Natural killer cell treated with Interleukin-12 subunit alpha and Interleukin-12 subunit beta and Interleukin-15 and Interleukin-18, amount 100 ng/mL, for 72 hours (primary cell): Measurements from ENCODE around the gene TREML1. TPM values are rescaled to one million over a fixed set of nuclear protein-coding genes. Genes with fewer than 3 reads are reported as not detected.
A peak's percentile ranks its signal among the peaks of the same experiment; 100 is the strongest.
"Not testable (repeated sequence)": the region's sequence is repeated elsewhere in the genome, so short reads cannot be mapped to it uniquely, and the experiment has no call there.

Experiments used
- ATAC-seq, 2 donors: fragments of 150-1000 bp; cut with Tn5 transposase in 1 of 2; sonication (Bioruptor Pico), chemical (Tn5 transposase) in 1 of 2; 2 replicates each; pipeline ENCODE4 v1.10.0; 2021
- DNase-seq: peaks from one replicate; pipeline ENCODE4 v3.0.0; 2022; ENCODE audit warnings: low spot score
- H3K27ac Mint-ChIP-seq, 2 donors: 1 replicate in 1 of 2; 2 replicates in 1 of 2; pipeline ENCODE4 v1.8.0; 2022; ENCODE audit warnings: mixed read lengths in 2 of 2, mild to moderate bottlenecking in 1 of 2, moderate library complexity in 1 of 2
- H3K27me3 Mint-ChIP-seq, 2 donors: 1 replicate in 1 of 2; 2 replicates in 1 of 2; pipeline ENCODE4 v1.8.0; 2022; ENCODE audit warnings: mixed read lengths in 2 of 2
- H3K36me3 Mint-ChIP-seq: one replicate; pipeline ENCODE4 v1.8.0; 2022; ENCODE audit warnings: mixed read lengths
- H3K4me1 Mint-ChIP-seq, 2 donors: 1 replicate in 1 of 2; 2 replicates in 1 of 2; pipeline ENCODE4 v1.8.0; 2022; ENCODE audit warnings: low read depth in 2 of 2, mixed read lengths in 2 of 2, mild to moderate bottlenecking in 1 of 2
- H3K4me3 Mint-ChIP-seq: one replicate; pipeline ENCODE4 v1.8.0; 2022; ENCODE audit warnings: mixed read lengths
- H3K9me3 Mint-ChIP-seq: 2 replicates; pipeline ENCODE4 v1.8.0; 2022; ENCODE audit warnings: mixed read lengths
- total RNA-seq, 2 donors: library from RNA; stranded (reverse); gene quantifications; one replicate each; pipeline ENCODE4 v1.2.3, GENCODE V29; 2022

The TREML1 gene
- total RNA-seq, 2 donors from 2014 or later = not detected

DNA sequence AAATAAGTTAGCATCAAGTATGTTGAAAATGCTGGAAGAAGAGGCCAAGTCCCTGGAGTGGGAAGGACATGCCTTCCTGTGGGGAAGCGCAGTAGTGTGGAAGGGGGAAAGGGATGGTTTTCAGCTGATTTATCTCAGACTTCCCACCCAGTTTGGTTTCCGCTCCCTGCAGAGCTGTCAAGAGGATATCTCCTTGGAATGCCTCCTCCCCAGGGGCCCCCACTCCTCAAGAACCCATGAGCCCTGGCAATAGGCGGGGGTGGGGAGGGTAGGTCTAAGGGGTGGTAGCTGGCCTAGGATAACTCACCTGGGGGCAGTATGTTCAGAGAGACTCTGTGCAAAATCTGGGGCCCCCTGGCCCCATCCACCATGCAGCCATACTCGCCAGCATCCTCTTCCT, 696 bp downstream of the TREML1 start:
- H3K4me3 Mint-ChIP-seq = no peak overlapping the region
- no peak overlapping the region for H3K27ac Mint-ChIP-seq
- no peaks in the 10 kb centered on the region for H3K36me3 Mint-ChIP-seq
- H3K27me3 Mint-ChIP-seq = peaks cover 6 to 20% of the 10 kb centered on the region in 2 donors
- no peak for DNase-seq
- ATAC-seq = no peak
- no peaks in the 10 kb centered on the region for H3K9me3 Mint-ChIP-seq
- H3K4me1 Mint-ChIP-seq = no peaks in the 10 kb centered on the region

DNA sequence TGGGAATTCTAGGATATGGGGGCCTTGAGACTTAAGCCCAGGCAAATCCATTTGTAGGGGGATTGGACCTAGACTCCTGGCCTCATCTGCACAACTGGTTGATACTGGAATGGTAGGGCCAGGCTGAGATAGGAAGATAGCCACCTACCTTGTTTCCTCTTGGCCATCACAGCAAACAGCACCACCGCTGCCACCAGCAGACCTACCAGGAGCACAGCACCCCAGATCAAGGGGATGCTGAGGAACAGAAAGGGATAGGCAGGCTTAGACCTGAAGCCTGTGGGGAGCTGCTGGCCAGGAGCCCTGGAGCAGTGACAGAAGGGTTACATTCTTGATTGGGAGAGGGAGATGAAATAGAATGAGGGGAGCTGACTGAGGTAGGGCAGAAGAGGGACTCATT, 3.5 kb downstream of the TREML1 start:
- DNase-seq = no peak
- Mint-ChIP-seq H3K4me1 (peaks cover 0 to 4% of the 10 kb centered on the region in 2 donors), H3K27me3 (peaks cover 6 to 18% of the 10 kb centered on the region in 2 donors), H3K27ac (no peak overlapping the region), H3K9me3 (no peaks in the 10 kb centered on the region), H3K36me3 (no peaks in the 10 kb centered on the region), H3K4me3 (no peak overlapping the region)
- ATAC-seq = no peak

GRCh38 chr6:41147917-41148316, 6.2 kb downstream of the TREML1 start:
- no peak overlapping the region for H3K27ac Mint-ChIP-seq
- H3K27me3 Mint-ChIP-seq = no peaks in the 10 kb centered on the region
- ATAC-seq = no peak
- no peaks in the 10 kb centered on the region for H3K36me3 Mint-ChIP-seq
- H3K9me3 Mint-ChIP-seq = no peaks in the 10 kb centered on the region
- no peak overlapping the region for H3K4me3 Mint-ChIP-seq
- no peak for DNase-seq
- peaks cover 0 to 4% of the 10 kb centered on the region in 2 donors for H3K4me1 Mint-ChIP-seq

GRCh38 chr6:41136911-41137310, 17.2 kb downstream of the TREML1 start:
- Mint-ChIP-seq H3K4me3 (no peak overlapping the region), H3K9me3 (no peaks in the 10 kb centered on the region), H3K27me3 (no peaks in the 10 kb centered on the region), H3K4me1 (no peaks in the 10 kb centered on the region), H3K27ac (no peak overlapping the region), H3K36me3 (no peaks in the 10 kb centered on the region)
- DNase-seq = no peak
- ATAC-seq = no peak

GRCh38 chr6:41135062-41135832, 18.9 kb downstream of the TREML1 start:
- Mint-ChIP-seq H3K36me3 (no peaks in the 10 kb centered on the region), H3K4me1 (no peaks in the 10 kb centered on the region), H3K27ac (no peak overlapping the region), H3K27me3 (no peaks in the 10 kb centered on the region), H3K9me3 (no peaks in the 10 kb centered on the region), H3K4me3 (no peak overlapping the region)
- no peak for DNase-seq
- ATAC-seq = no peak

GRCh38 chr6:41132254-41132653, 21.9 kb downstream of the TREML1 start:
- DNase-seq = no peak

DNA sequence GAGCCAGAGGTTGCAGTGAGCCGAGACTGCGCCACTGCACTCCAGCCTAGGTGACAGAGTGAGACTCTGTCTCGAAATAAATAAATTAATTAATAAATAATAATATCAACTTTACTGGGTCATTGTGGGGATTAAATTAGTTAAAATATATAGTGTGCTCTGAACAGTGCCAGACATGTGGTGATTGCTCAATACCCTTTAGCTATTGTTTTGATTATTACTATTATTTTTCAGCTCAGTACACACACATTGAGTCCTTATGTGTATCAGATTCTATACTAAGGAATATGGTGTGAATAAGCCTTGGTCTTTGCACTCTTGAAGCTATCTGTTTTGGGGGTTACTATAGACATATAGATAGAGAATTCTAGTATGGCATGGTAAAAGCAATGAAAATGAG, 28.9 kb downstream of the TREML1 start:
- no peak for ATAC-seq
- no peaks in the 10 kb centered on the region for H3K27me3 Mint-ChIP-seq
- H3K27ac Mint-ChIP-seq = no peak overlapping the region
- H3K4me3 Mint-ChIP-seq = no peak overlapping the region
- peaks cover 5% of the 10 kb centered on the region for H3K36me3 Mint-ChIP-seq
- no peak for DNase-seq
- H3K4me1 Mint-ChIP-seq = no peaks in the 10 kb centered on the region
- no peaks in the 10 kb centered on the region for H3K9me3 Mint-ChIP-seq

More at GRCh38 chr6:41132254-41132653, 21.9 kb downstream of the TREML1 start:
- Mint-ChIP-seq H3K4me1 (no peaks in the 10 kb centered on the region), H3K36me3 (peaks cover 3% of the 10 kb centered on the region), H3K9me3 (no peaks in the 10 kb centered on the region), H3K27me3 (no peaks in the 10 kb centered on the region), H3K27ac (no peak overlapping the region), H3K4me3 (no peak overlapping the region)
- ATAC-seq = no peak

DNA sequence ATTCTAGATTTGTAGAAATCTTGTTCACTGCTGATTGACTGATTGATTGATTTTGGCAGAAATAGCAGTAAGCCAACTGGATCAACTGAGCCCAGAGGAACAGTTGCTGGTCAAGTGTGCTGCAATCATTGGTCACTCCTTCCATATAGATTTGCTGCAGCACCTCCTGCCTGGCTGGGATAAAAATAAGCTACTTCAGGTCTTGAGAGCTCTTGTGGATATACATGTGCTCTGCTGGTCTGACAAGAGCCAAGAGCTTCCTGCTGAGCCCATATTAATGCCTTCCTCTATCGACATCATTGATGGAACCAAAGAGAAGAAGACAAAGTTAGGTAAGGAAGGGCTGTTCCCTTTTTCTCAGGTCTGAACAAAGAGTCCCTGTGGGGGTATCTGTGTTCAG, 31.2 kb downstream of the TREML1 start:
- no peak overlapping the region for H3K27ac Mint-ChIP-seq
- no peaks in the 10 kb centered on the region for H3K27me3 Mint-ChIP-seq
- peaks cover 5% of the 10 kb centered on the region for H3K36me3 Mint-ChIP-seq
- no peaks in the 10 kb centered on the region for H3K4me1 Mint-ChIP-seq
- H3K4me3 Mint-ChIP-seq = no peak overlapping the region
- no peak for DNase-seq
- H3K9me3 Mint-ChIP-seq = no peaks in the 10 kb centered on the region
- ATAC-seq = no peak

DNA sequence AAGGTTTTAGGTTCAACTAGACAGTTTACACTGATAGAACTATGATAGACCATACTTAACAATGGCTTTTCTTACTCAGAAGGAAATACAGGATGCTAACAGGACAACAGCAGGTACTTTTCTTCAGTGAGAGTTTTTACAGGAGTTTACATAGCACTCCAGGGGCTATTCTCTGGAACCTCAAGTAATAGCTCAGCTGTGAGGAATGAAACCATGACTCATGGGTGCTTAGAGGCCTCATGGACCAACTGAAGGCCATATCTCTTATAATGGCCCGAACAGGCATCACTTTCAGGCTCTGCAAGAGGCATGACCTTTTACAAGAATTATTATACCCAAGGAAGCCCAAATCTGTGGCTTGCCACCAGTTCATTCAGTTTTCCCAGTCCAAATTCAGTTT, 31.8 kb downstream of the TREML1 start:
- peaks cover 3% of the 10 kb centered on the region for H3K36me3 Mint-ChIP-seq
- H3K9me3 Mint-ChIP-seq = no peaks in the 10 kb centered on the region
- no peak for ATAC-seq

DNA sequence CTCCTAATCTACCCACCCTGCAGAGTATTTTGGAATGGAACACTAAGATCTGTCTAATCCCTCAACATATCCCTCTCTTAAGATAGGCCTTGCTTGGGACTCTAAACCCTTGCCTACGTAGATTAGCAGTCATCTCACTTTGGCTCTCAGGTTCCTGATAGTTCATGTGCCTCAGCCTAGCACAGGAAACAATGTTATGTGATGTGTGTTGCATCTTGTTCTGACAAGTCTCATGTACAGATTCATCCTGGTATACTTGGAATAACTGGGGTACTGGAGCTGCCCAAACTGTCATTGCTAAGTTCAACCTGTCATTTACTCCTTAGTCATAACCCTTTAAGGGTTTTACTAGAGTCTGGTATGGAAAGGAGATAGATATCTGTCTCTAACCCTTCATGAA, 34.1 kb downstream of the TREML1 start:
- no peaks in the 10 kb centered on the region for H3K4me1 Mint-ChIP-seq
- DNase-seq (no peak), ATAC-seq (no peak)
- H3K4me3 Mint-ChIP-seq = no peak overlapping the region
- no peaks in the 10 kb centered on the region for H3K36me3 Mint-ChIP-seq
- H3K27ac Mint-ChIP-seq = no peak overlapping the region
- H3K9me3 Mint-ChIP-seq = no peaks in the 10 kb centered on the region
- H3K27me3 Mint-ChIP-seq = no peaks in the 10 kb centered on the region

More for the DNA sequence above, 31.8 kb downstream of the TREML1 start:
- no peak for DNase-seq
- Mint-ChIP-seq H3K27ac (no peak overlapping the region), H3K4me1 (no peaks in the 10 kb centered on the region), H3K4me3 (no peak overlapping the region), H3K27me3 (no peaks in the 10 kb centered on the region)

DNA sequence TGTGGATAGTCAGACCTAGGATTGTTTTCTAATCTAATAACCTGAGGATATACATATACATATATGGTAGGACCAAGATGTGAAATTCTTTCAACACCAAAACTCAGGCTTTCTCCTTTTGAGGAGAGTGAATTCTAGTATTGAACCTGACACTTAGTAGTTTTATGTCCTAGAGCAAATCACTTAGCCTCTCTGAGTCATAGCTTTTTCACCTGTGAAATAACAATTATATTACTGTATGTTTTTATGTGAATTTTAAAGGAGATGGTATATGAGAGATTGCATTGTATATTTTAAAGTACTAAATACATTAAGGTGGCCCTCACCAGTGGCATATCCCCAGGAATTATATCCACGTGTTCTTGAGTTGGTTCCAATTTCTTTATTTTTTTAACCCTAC, 34.6 kb downstream of the TREML1 start:
- no peak for ATAC-seq

GRCh38 chr6:41115027-41115426, 39.1 kb downstream of the TREML1 start:
- H3K27me3 Mint-ChIP-seq, H3K4me3 Mint-ChIP-seq, DNase-seq, H3K36me3 Mint-ChIP-seq, H3K4me1 Mint-ChIP-seq, ATAC-seq, H3K9me3 Mint-ChIP-seq: not testable (repeated sequence)
- peak overlapping the region in 1 of 2 donors; percentile 42 for H3K27ac Mint-ChIP-seq

More for the DNA sequence above, 34.6 kb downstream of the TREML1 start:
- DNase-seq = no peak
- no peak overlapping the region for H3K4me3 Mint-ChIP-seq
- no peak overlapping the region for H3K27ac Mint-ChIP-seq
- H3K4me1 Mint-ChIP-seq = no peaks in the 10 kb centered on the region
- no peaks in the 10 kb centered on the region for H3K36me3 Mint-ChIP-seq
- H3K9me3 Mint-ChIP-seq = no peaks in the 10 kb centered on the region
- H3K27me3 Mint-ChIP-seq = no peaks in the 10 kb centered on the region

- Mint-ChIP-seq H3K27ac (no peak overlapping the region), H3K9me3 (no peaks in the 10 kb centered on the region), H3K36me3 (no peaks in the 10 kb centered on the region), H3K4me1 (no peaks in the 10 kb centered on the region), H3K4me3 (no peak overlapping the region), H3K27me3 (no peaks in the 10 kb centered on the region)
- DNase-seq (no peak), ATAC-seq (no peak)
Observed at GRCh38 chr6:41111017-41111416, 43.1 kb downstream of the TREML1 start.

GRCh38 chr6:41103847-41104246, 50.3 kb downstream of the TREML1 start:
- Mint-ChIP-seq H3K9me3 (no peaks in the 10 kb centered on the region), H3K36me3 (peaks cover 11% of the 10 kb centered on the region)
- peak in 1 of 2 donors; percentile 72 for ATAC-seq

DNA sequence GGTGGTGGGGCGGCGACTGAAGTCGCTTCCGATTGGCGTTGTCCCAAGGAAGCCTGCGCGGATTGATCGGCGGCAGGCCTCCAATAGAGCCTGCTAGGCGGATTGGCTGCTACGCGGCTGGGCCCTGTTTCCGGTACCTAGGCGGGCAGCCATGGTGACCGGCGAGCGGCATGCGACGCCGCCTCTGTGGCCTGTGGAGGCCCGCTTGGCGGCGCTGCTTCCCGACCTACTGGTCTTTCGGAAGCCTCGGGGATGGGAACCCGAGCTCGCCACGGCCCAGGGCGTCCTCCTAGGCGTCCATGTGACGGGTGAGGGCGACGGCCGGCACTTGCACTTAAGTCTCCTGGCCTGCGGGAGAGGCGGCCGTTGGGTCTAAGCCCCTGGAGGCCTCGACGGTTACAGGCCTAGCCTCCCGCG, 53.3 kb downstream of the TREML1 start:
- Mint-ChIP-seq H3K36me3 (peaks cover 37% of the 10 kb centered on the region), H3K4me3 (peak overlapping the region; percentile 54), H3K27me3 (no peaks in the 10 kb centered on the region), H3K9me3 (no peaks in the 10 kb centered on the region), H3K4me1 (peaks cover 3 to 14% of the 10 kb centered on the region in 2 donors), H3K27ac (no peak overlapping the region)
- peak in 1 of 2 donors; percentile 87 for ATAC-seq
- no peak for DNase-seq

More at GRCh38 chr6:41103847-41104246, 50.3 kb downstream of the TREML1 start:
- Mint-ChIP-seq H3K27ac (no peak overlapping the region), H3K27me3 (no peaks in the 10 kb centered on the region), H3K4me1 (peaks cover 3 to 10% of the 10 kb centered on the region in 2 donors), H3K4me3 (no peak overlapping the region)
- DNase-seq = no peak
